NOMO-1 treated with dmso at 0.1 percent for 144 hours (cell line): ENCODE data around the gene CBLN3.
A peak's percentile ranks its signal among the peaks of the same experiment; 100 is the strongest.

Source experiments
- DNase-seq: peaks from one replicate; lab custom pipeline; 2025; ENCODE audit not compliant: unreplicated experiment; lab: John Stamatoyannopoulos, UW

CBLN3 gene

DNA sequence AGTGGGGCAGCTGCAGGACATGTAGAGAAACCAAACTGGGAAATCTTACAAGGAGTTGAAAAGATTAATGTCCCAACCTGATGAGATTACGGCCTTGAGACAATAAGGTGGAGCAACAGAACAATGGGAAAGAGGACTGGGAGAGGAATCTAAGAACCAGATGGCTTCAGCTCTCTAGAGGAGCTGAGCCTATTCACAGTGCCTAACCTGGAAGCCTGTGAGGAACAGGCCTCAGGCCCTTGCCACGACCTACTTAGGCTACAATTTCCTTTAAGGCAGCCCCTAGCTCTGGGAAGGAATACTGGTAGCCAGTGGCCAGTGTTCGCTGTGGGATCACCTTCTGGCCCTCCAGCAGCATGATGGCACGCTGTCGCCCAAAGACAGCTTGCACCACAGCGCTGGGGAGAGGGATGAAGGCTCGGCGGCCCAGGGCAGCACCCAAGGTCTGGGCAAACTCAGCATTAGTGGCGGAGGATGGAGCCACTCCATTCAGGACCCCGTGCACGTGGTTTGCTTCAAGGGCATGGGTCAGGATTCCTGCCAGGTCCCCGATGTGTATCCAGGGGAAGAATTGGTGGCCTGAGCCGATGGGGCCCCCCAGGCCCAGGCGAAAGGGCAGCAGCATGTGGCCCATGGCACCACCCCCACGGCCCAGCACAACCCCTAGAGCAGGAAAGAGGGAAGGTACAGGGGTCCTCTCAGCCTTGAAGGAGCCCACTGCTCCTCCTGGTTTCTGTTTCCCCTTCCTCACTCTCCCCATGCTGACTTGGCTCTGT is 10.6 kb upstream of the CBLN3 start:
- no peak for DNase-seq

DNA sequence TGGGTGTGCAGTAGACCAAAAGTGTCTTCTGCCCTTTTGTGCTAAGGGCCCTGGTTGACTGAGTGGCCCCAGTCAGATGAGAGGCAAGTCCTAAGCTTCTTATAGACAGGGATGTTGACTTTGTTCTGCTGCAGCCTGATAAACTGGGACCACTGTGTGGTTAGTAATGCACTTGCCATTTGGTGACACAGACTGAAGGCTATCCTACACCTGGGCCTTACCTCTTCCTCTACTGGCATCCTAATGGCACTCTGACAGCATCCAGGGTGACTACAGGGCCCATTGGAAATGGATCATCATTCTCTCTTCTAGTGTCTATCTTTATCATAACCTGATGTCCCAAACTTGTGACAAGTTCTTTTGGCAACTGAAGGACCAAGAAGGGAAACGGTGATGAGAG is 9.8 kb upstream of the CBLN3 start:
- no peak for DNase-seq

DNA sequence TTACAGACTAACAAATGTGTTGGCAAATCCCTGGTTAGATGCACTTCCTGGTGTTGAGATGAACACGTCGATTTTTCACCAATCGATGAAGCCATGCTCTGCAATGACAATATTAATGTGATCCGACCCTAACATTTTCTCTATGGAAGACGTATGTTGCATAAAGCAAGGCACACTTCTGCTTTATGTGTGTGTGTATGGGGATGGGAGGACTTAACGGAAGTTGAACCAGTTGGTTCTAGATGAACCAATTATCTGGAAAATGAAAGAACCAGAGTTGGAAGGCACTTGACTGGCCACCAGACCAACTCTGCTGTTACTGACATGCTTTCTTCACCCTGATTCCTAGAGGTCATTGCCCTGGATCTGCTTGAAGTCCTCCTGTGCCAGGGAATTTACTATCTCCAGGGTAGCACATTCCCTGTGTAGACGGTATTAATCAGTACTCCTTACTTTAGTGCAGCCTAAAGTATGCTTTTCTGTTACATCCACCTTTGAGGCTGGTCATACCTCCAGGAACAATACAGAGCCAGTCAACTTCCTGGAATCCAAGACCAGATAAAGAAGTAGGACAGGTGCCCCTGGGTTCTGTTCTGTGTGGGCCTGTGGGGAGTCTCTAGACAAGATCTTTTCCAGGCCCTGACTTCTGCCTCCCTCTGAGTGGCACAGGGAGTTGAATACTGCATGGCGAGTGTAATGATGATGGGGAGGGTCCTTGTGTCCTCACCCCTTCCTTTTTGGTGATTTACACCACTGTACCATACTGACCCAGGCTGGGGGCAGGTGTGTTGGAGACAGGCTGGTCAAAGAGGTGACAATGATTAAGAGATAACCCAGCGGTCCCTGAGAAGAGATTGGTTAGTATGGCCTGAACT is 9.0 kb upstream of the CBLN3 start:
- DNase-seq = peak; percentile 23

DNA sequence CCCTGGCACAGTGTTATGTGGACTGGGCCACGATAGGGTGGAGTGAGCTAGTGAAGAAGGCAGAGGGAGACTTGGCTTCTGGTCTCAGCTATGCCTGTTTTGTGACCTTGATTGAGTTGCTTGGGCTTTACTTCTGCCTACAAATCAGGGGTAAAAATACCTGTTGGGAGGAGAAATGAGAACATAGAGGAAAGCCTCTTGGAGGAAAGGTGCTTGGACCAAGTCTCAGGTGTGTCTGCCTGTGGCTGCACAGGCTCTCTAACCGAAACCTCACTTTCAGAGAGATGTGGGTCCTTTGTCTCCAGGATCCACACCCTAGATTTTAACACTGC is 8.2 kb upstream of the CBLN3 start:
- no peak for DNase-seq

GRCh38 chr14:24437020-24437735 is 7.7 kb upstream of the CBLN3 start:
- no peak for DNase-seq

DNA sequence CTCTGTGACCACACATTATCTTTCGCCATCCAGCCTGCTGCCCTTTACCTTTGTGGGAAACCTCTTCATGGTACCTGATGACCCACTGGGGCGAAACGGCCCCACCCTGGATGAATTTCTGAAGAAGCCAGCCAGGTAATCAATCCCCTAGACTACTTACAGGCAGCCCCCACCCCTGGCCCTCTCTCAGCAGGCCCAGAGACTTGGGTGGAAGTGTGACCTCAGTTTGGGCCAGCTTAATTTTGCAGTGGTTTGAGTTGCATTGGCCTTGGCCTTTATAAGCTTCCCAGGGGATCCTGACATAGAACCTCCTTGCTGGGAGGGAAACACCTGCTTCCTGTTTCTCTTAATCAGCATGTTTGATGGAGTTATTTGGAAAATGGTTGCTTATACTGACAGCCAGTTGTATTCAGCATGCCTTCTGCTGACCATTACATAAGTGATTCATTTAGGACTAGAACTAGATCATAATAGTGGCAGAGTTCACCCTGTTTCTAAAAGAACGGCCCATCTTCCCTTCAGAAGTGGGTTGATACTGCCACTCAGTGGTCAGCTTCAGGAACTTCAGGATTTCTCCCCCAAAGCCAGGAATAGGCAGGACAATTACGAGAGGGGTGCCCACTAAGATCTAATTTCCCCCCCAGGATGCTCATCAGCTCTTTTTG is 7.0 kb upstream of the CBLN3 start:
- DNase-seq = no peak

- no peak for DNase-seq
Observed at GRCh38 chr14:24435998-24436354, 6.5 kb upstream of the CBLN3 start.

- no peak for DNase-seq
Observed at GRCh38 chr14:24435192-24435810, 5.8 kb upstream of the CBLN3 start.

DNA sequence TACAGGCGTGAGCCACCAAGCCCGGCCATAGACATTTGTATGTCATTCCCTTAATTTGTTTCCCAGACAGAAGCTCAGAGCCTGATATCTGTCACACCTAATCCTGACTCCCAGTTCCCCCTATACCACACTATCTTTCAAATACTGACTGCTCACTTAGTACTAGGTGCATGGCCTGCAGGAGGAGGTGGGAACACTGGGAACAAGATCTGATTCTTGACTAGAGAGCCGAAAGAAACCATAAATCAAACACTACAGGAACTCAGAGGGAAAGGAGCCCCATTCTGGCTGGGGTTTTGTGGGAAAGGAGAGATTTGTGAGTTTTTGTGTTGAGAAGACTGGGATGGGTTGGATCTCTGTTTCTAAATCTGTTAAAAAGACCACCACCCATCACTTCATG is 5.2 kb upstream of the CBLN3 start:
- no peak for DNase-seq

GRCh38 chr14:24434036-24434435 is 4.6 kb upstream of the CBLN3 start:
- no peak for DNase-seq

DNA sequence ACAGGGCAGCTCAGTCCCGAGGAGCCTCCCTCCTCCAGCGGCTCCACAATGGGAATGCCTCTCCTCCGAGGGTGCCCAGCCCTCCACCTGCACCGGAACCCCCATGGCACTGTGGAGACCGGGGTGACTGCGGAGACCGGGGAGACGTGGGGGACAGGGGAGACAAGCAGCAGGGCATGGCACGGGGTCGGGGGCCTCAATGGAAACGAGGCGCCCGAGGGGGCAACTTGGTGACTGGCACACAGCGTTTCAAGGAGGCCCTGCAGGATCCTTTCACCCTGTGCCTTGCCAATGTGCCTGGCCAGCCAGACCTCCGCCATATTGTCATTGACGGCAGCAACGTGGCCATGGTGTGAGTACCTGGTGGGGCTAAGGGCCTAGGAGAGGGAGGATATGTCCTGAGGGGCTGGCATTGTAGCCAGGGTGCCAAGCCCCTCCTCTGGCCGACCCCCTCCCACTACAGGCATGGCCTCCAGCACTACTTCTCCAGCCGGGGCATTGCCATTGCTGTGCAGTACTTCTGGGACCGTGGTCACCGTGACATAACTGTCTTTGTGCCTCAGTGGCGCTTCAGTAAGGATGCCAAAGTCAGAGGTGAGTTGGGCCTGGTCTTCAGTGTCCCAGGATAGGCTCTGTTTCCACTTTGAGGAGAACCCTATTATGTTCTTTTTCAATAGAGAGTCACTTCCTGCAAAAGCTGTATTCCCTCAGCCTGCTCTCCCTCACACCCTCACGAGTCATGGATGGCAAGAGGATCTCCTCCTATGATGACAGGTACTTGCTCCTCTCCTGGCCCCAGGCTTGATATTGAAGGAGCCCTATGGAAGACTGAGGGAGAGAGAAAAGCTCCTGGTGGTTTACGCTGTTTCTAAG is 3.0 kb upstream of the CBLN3 start:
- DNase-seq = no peak

DNA sequence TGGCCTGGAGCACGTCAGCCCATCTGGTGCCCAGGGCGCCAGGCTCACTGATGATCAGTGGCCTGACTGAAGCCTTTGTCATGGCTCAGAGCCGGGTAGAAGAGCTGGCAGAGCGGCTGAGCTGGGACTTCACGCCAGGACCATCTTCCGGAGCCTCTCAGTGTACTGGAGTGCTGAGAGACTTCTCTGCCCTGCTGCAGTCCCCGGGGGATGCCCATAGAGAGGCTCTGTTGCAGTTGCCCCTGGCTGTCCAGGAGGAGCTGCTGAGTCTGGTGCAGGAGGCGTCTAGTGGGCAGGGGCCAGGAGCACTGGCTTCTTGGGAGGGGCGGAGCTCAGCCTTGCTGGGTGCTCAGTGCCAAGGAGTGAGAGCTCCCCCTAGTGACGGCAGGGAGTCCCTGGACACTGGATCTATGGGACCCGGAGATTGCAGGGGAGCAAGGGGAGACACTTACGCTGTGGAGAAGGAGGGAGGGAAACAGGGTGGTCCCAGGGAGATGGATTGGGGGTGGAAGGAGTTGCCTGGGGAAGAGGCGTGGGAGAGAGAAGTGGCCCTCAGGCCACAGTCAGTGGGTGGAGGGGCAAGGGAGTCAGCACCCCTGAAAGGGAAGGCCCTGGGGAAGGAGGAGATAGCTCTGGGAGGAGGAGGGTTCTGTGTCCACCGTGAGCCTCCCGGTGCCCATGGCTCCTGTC is 2.2 kb upstream of the CBLN3 start:
- DNase-seq = peak; percentile 86

- DNase-seq = peak; percentile 24
Observed at GRCh38 chr14:24430682-24431568, 1.5 kb upstream of the CBLN3 start.

- DNase-seq = peak; percentile 46
Observed at GRCh38 chr14:24430143-24430681, 744 bp upstream of the CBLN3 start.

- no peak for DNase-seq
Observed at GRCh38 chr14:24428628-24429394, 657 bp downstream of the CBLN3 start.

DNA sequence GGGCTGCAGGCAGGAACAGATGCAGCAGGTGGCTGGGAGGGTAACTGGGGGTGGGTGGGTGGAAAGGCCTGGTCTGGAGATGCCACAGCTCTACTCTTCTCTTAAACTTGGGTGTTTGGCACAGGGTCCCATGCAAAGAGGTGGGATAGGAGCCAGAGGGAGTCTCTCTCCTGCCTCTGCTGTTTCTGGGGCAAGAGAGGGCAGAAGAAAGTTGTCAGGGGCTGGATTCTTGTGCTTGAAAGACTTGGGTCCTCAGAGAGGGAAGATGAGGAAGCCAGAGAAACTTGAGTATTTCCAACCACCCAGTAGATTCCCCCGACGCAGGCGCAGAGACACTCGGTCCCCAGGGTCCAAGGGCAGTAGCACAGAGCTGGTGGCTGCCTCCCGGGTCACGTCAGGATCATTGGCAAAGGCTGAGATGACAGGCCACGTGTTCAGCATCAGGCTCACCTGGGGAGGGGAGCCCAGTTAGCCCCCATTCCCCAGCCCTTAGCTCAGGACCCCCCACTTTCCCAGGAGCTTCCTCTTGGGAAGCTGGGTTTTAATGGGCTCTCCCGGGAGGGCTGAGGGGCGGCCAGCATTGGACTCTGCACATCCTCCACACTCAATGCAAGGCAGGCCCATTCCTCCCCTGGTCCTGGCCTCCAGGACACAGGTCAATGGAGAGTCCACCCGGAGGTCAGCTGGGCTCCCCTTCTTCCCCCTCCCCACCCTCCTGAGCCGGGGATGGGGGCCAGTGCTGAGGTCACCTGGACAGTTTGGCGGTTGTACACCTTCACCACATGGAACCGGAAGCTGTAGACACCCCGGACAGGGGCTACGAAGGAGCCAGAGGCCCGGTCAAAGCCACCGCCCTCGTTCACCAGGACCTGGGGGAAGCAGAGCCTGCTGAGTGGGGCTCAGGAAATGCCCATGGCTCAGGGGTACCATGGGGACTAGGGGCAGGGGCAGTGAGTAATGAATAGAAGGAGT is 1.6 kb downstream of the CBLN3 start:
- no peak for DNase-seq
